GM21825 (cell line): Measurements from ENCODE around the gene GPC3.
"Not testable (repeated sequence)": the region's sequence is repeated elsewhere in the genome, so short reads cannot be mapped to it uniquely, and the experiment has no call there.

Source experiments
- ATAC-seq: cut with Tn5 transposase; IDR thresholded peaks from one replicate; pipeline ENCODE4 v1.9.1; 2021; ENCODE audit warnings: mild to moderate bottlenecking, moderate library complexity; ENCODE audit not compliant: unreplicated experiment

The GPC3 gene

DNA sequence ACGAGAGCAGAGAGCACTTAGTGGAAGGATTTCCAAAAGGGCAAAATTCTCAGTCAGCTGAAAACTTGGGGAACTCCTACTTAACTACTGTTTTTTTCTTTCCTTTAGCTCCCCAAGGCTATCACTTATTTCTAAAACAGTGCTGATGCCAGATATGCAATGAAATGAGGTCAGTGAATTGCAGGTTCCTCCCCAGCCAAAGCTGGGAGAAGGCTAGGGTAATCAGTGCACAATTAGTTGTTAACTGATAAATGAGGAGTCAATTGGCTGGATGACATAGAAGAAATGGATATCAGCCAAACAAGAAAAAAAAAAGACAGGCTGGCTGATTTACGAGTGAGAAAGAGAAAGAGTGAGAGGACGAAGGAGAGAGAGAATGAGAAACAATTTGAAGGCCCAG is 195.6 kb downstream of the GPC3 start:
- ATAC-seq, result no peak

DNA sequence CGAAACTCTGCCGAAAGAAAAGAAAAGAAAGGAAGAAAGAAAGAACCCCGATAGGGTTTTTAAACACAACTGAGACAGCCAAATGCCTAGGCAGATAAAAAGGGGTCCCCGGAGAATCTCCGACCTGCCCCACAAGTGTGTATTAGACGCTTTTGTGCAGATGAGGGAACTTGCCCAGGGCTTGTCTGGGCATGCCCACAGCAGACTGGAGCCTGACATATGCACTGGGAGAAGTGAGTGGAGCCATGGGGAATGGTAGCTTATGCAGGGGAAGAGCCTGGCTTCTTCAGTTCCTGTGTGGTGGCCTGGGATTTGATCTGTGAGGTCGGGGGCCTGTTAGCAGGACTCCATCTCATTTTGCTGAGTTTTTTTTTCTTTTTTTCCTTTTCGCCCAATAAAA is 199.0 kb downstream of the GPC3 start:
- ATAC-seq, result no peak

DNA sequence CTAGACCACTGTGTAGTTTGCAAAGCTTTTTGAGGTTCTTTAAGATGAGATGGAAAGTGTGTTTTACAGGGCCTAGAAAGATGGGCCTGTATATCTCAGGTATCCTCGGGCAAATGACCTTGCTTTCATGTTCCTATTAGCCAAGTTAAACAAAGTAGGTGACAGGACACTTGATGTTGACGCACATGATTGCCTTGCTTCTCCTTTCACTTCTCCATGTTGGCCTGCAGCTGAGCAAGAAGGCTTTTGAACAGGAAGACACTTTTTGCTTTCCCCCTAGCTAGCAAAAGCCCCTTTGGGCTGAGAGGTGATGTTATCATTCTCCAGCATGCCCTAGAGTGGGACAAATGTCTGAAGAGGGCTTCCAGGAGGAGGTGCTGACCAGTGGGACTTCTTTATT is 202.1 kb downstream of the GPC3 start:
- peak; percentile 76 for ATAC-seq

DNA sequence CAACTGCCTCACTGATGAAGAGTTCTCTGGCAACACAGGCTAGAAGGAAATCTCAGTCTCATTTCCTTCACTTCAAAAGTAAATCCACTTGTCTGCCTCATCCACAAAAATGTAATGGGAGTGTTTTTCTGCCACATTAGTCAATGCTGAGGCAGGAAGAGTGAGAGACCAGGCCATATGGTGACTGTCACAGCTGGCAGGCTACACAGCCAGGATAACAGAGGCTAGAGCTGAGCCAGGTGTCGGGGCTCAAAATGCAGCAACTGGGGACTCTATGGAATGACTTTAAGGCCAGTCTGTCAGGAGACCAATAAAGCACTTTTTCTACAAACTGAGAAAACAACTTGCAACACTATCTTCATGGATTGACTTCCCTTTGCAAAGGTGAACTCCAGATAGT is 204.2 kb downstream of the GPC3 start:
- no peak for ATAC-seq

DNA sequence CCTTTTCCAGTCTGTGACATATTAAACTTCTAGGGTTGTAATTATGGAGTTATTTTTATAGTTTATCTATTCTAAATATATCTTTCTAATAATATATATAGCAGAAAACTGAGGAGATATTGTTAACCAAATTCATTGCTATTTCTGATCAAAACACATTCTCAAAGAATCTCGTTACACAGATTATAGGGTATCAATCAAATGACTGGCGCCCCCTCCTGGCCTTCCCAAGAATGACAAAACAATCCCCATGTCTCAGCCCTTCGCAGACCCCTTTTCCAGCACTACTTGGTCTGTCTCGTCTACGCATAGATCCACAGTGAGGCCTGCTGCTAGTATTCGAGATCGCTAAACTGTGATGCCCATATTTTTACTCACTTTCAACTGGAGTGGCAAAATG is 209.3 kb downstream of the GPC3 start:
- no peak for ATAC-seq

DNA sequence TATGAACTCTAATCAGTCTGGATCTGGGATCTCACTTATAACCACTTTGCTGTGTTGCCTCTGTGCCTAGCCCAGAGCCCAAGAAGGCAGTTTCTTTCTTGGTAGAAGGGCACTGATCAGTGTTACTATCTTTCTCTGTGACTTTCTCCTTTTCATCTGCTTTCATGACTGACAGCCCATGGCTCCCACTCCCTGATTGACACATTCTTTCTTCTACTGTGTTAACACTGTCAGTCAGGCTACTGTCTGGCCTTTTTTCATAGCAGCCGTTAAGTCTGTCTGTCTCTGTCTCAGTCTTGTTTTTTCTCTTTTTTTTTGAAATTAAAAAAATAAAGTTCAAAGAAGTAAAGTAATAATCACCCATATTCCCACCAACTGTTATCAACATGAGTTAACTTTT is 210.6 kb downstream of the GPC3 start:
- no peak for ATAC-seq

DNA sequence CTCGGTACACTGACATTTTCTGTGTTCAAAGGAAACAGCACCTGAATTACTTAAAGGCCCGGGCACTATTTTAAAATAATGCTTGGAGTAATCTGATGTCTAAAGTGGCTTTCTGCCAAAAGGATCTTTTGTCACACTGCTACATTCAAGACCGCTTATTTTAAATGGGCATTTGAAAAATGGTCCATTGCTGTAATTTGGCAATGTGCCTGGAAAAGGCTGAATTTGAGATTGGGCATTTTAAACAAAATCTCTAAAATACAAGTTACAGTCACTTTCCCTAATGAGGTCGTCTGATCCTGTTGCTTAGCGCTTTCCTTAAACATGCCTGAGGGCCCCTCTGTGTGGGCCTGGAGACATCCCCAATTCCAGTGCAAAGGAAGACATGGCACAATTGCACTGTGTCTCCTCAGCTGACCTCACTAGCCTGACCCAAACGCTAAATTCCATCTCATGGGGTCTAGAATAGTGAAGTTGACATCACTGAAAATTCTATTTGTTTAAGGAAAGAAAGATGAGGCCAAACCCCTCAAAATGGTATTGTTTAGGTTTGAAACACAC is 214.2 kb downstream of the GPC3 start:
- ATAC-seq, result no peak

DNA sequence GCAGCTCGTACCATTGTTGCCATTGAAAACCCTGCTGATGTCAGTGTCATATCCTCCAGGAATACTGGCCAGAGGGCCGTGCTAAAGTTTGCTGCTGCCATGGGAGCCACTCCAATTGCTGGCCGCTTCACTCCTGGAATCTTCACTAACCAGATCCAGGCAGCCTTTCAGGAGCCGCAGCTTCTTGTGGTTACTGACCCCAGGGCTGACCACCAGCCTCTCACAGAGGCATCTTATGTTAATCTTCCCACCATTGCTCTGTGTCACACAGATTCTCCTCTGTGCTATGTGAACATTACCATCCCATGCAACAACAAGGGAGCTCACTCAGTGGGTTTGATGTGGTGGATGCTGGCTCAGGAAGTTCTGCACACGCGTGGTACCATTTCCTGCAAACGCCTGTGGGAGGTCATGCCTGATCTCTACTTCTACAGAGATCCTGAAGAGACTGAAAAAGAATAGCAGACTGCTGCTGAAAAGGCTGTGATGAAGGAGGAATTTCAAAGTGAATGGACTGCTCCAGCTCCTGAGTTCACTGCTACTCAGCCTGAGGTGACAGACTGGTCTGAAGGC is 222.3 kb downstream of the GPC3 start:
- ATAC-seq, result not testable (repeated sequence)

DNA sequence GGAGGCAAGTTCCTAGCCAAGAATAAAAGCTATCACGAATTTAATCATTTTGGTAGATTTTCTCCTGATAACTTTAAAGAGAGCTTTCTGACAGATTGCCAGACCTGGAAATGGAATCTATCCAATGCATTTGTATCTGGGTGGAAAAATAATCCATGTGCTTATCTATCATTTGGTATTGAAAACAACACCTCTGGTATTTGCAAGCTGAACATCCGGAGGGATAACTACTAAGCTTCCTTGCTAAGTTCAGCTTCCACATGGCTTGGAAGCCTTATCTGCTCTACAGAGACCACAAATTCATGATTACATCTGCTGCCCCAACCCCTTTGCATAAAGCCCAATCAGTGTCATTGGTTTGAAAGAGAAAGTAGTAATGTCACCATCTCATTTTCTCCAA is 230.7 kb downstream of the GPC3 start:
- ATAC-seq, result no peak

DNA sequence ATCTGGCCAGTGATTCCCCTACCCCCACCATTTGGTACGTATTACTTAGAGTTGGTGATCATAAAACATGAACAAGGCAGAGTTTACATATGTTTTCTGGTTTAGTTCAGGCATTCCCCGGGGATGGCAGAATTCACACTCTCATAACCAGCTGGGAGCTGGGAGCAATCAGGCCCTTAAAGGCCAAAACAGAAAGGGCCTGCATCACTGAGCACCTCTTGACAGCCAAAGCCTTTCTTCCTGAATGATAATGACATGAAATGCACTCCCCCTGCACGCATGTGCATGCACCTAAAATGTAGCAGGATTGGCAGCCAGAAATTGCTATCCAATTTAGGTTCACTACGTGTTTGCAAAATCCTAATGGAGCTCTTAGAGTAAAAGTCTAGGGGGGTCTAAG is 235.4 kb downstream of the GPC3 start:
- ATAC-seq, result no peak

DNA sequence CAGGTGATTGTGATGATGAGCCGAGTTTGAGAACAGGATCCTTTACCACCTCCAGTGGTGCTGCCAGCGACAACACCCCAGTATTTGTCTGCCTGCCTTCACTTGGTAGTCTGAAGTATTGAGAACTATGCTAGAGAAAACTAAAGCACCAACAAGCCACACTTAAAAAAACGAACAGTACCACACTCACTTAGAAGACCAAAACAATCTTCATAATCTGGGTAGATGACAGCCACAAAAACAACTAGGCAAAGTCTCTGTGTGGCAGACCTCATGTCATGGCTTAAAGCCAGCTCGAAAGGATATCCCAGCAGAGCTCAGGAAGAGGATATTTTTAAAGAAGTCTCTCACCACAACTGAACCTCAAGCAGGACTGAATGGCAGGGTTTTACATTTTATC is 236.0 kb downstream of the GPC3 start:
- no peak for ATAC-seq

DNA sequence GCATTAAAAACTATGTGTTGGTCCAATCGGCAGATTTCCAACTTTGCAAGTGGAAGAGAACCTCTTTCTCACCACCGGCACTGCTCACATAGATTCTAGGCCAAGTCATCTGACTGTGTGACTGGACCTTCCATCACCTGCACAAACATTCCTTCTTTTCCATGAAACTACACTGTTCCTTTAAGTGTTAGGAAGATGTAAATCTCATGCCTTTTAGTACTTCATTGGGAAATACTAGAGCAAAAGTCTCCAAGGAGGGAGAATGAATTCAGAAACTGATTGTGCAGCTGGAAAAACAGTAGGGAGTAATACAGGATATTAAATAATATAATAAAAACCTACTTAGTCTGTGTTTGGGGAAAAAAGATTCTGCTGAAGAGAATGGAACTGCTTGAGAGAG is 238.2 kb downstream of the GPC3 start:
- ATAC-seq, result no peak

DNA sequence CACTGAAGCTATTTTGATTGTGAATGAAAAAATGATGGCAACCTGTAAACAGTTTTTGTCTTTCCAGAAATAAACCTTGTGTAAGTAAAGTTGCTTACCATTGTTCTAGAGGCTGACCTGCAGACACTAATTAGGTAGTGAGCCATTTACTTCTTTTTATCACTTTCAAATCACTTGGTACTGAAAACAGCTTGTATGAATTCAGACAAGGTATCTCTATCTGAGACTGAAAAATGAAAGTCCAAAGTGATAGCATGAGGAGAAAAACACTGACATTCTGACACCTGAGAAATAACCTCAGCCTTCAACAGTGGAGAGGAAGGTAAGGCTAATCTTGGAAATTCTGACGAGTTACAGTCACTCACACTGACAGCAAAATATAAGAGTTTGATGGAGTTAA is 238.8 kb downstream of the GPC3 start:
- no peak for ATAC-seq

DNA sequence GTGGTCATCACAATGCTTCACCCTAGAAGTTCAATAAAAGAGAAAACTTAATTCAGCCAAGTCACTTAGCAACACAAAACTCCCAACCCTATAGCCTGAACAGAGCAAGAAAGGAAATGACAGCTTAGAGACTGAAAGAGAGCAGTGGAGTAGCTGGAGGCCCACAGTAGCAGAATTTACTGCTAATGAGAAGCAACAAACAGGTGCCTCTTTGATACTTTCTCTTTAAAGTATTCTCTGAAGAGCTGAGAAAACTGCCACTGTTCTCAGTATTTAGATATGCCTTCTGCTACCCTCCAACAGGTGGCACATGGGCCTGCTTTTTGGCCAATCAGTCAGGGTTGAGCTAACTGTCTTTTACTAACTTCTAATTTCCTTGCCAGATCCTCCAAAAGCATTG is 240.0 kb downstream of the GPC3 start:
- peak; percentile 54 for ATAC-seq

DNA sequence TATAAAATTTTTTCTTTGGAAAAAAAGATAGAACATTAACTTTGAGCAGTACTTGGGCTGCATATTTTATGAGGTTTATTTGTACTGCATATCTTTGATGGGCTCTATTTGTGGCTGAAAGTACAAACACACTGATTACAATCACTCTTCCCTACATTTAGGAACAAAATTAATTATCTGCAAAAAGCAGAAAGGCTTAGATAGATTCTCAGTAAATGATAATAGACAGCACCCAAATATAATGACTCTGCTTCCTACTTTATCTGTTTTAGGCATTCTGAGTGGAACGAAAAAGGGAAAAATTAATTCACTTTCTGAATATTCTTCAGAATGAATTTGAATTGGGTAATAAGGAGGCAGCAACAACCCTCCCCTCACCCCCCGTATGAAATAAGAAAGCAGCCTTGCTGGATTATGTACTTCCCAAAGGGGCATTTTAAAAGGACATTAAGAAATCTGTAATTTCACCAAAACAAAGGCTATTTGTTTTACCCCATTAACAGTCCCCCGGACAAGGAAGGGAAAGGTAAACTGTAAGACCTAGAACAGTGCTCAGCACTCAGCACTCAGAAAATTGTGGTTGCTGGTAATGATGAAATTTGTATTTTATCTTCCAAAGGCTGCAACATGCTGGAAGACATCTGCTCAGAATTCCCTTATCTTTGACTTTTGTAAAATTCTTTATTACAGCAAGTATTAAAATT is 242.6 kb downstream of the GPC3 start:
- no peak for ATAC-seq

DNA sequence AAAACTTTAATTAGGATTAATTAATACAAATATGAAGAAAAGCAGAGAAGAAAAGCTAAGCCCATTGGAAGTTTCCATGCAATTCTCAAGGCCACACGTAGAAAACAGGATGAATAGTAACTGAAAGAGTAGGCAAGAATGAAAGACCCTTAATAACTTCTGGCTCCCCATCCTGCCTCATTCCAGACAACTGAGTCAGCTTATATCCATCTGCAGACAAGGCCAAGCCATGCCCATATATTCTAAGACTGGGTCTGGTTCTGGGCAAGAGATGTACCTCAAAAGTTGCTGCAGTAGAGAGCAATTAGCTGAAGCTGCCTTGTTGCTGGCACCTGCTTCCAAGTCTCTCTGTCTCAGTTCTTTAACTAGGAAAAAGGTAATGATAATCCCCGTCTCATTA is 244.1 kb downstream of the GPC3 start:
- ATAC-seq, result no peak

DNA sequence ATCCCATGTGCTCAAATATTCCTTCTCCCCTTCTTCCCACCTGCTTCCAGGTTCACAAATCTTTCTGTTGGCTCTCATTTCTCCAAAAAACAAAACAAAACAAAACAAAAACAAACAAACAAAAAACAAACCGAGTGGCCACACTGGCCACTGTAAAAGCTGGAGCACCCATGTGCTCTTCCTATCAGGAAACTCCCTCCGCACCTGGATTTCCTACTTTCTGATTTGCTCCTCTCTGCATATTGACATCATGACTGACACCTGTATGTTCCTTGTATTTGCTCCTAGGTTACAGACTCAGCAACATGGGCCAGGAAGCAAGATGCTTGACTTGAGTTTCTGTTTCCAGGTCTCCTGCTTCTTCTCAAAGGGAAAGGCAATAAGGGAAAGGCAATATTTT is 258.8 kb downstream of the GPC3 start:
- no peak for ATAC-seq

DNA sequence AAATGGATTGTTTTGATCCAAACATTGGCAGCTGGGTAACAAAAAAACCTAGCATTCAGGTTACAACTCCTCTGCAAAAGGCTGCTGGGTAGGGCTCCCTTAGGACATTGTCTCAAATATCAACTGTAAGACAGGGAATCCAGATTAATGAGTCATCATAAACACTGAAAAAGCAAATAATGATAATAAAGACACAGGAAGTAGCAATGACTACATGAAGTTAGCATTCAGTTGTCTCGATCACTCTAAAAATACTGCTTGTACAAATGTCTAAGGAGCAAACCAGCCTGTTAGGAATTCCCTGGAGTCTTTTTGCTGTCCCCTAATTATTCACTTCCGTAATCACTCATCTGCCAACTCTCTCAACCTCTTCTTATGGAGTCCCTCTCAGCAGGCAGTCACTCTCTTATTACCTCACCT is 259.2 kb downstream of the GPC3 start:
- no peak for ATAC-seq

DNA sequence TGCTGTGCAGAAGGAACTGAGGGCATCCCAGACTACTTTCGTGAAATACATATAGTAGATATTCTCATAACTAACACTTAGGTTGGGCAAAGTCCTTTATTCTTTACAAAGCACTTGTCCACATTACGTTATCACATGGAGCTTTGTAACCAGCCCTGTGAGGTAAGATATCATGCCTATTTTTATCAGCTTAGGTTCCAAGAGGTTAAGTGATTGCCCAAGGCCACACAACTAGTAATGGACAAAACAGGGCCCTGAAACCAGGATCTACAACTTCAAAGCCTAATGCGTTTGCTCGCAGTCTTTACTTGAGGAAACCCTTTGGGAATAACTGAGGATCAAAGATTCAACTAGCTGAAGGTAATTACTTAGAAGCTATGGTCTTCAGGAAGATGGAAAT is 261.5 kb downstream of the GPC3 start:
- no peak for ATAC-seq

DNA sequence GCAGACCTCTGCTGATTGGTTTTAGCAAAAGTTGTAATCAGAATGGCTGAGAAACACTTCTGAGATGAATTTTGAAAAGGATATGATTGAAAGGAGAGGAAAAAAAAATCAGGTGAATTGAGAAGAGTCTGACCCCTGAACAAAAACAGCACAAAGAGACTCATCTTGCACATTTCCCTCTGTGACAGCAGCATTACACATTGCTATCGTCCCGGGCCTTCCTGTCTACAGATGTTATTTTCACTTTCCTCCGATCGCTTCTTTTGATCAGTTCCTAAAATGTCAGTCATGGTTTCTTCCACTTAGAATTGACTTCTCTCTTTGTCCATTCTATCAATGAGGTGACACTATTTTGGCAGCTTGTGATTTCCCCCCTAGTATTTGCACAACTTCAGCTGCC is 262.6 kb downstream of the GPC3 start:
- ATAC-seq, result no peak

DNA sequence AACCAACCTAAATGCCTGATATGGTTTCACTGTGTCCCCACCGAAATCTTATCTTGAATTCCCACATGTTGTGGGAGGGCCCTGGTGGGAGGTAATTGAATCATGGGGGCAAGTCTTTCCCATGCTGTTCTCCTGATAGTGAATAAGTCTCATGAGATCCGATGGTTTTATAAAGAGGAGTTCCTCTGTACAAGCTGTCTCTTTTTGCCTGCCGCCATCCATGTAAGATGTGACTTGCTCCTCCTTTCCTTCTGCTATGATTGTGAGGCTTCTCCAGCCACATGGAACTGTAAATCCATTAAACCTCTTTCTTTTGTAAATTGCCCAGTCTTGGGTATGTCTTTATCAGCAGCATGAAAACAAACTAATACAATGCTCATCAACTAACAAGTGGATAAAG is 265.1 kb downstream of the GPC3 start:
- not testable (repeated sequence) for ATAC-seq

DNA sequence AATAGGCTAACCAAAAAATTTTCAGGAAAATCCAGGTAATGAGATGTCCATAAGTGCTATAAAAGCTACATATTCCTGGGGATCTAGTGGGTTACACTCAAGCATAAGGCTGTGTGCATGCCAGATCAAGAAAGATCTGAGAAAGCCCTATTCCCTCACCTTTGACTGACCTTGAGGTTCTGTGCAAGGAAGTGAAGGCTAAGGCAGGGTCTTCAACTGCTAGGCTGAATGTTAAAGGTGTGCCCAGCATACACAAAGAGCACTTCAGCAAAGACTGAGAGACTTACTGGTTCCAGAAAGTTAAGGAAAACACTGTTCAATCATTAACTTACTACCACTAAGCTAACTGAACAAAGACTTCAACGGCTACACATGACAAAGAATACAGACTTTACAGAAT is 269.7 kb downstream of the GPC3 start:
- no peak for ATAC-seq

DNA sequence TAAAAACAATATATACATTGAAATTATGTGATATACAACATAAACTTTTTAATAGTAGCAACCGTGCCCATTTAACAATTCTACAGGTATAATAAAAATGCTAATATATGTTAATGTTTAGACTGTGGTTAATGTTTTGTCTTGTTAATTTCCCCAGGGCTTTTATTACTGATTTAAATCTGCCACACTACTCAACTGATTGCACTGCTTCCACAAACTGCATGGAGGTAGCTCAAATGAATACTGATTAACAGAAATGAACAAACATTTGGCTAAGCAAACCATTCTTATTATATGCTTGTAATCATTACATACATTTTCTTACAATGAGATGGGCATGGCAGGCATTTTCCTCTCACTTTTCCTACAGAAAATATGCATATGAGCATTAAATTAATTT is 275.9 kb downstream of the GPC3 start:
- ATAC-seq, result no peak
